Liver (tissue), 9 donors: Measurements from ENCODE around the gene SPRED1. TPM values are rescaled to one million over a fixed set of nuclear protein-coding genes. Genes with fewer than 3 reads are reported as not detected.

Experiments used
- DNase-seq: peaks from one replicate; pipeline ENCODE4 v3.0.0-alpha.2; 2017; ENCODE audit warnings: low spot score
- H3K27ac ChIP-seq, 2 donors: one replicate each; pipeline ENCODE4 v1.7.0; 2013; ENCODE audit warnings: inconsistent platforms in 2 of 2, low read length in 2 of 2, control low read depth in 1 of 2, low read depth in 1 of 2, mild to moderate bottlenecking in 1 of 2
- H3K27me3 ChIP-seq, 4 donors: one replicate each; pipeline versions ENCODE4 v1.6.1 to v1.7.0; 2013; ENCODE audit warnings: low read length in 3 of 4, inconsistent platforms in 1 of 4, mild to moderate bottlenecking in 1 of 4, moderate library complexity in 1 of 4; ENCODE audit not compliant: control insufficient read depth in 4 of 4, insufficient read depth in 4 of 4
- H3K36me3 ChIP-seq, 4 donors: one replicate each; pipeline versions ENCODE4 v1.6.1 to v1.7.0; 2013; ENCODE audit warnings: low read length in 3 of 4, mild to moderate bottlenecking in 3 of 4, low read depth in 1 of 4, moderate library complexity in 1 of 4; ENCODE audit not compliant: control insufficient read depth in 4 of 4, insufficient read depth in 3 of 4
- H3K4me1 ChIP-seq, 4 donors: one replicate each; pipeline versions ENCODE4 v1.6.1 to v1.7.0; 2013; ENCODE audit warnings: low read length in 3 of 4, mild to moderate bottlenecking in 3 of 4, moderate library complexity in 1 of 4; ENCODE audit not compliant: control insufficient read depth in 4 of 4, insufficient read depth in 4 of 4
- H3K4me3 ChIP-seq, 3 donors: one replicate each; pipeline versions ENCODE4 v1.6.1 to v1.7.0; 2013; ENCODE audit warnings: low read length in 3 of 3, control low read depth in 1 of 3, low read depth in 1 of 3, mild to moderate bottlenecking in 1 of 3
- H3K9ac ChIP-seq, 2 donors: one replicate each; pipeline ENCODE4 v1.7.0; 2013; ENCODE audit warnings: low read length in 2 of 2, mild to moderate bottlenecking in 2 of 2, moderate library complexity in 2 of 2, control low read depth in 1 of 2, low read depth in 1 of 2
- H3K9me3 ChIP-seq, 4 donors: one replicate each; pipeline versions ENCODE4 v1.6.1 to v1.7.0; 2013; ENCODE audit warnings: low read length in 3 of 4; ENCODE audit not compliant: control insufficient read depth in 4 of 4
- ATF3 ChIP-seq: IDR thresholded peaks from 2 replicates; pipeline ENCODE4 v1.6.1; 2016; ENCODE audit warnings: antibody characterized with exemption
- EGR1 ChIP-seq, 2 donors: IDR thresholded peaks; 2 replicates each; pipeline ENCODE4 v1.6.1; 2016 to 2018; ENCODE audit warnings: antibody characterized with exemption in 2 of 2, low read depth in 2 of 2
- FOXA1 ChIP-seq: IDR thresholded peaks from 2 replicates; pipeline ENCODE4 v1.6.1; 2016; ENCODE audit warnings: antibody characterized with exemption
- FOXA2 ChIP-seq: IDR thresholded peaks from 2 replicates; pipeline ENCODE4 v1.6.1; 2016; ENCODE audit warnings: antibody characterized with exemption
- GABPA ChIP-seq, 2 donors: IDR thresholded peaks in 1 of 2; conservative IDR thresholded peaks in 1 of 2; 2 replicates each; pipeline ENCODE4 v1.6.1; 2016; ENCODE audit warnings: antibody characterized with exemption in 2 of 2, mild to moderate bottlenecking in 1 of 2, moderate library complexity in 1 of 2
- HNF4A ChIP-seq, 2 donors: conservative IDR thresholded peaks; 2 replicates each; pipeline ENCODE4 v1.6.1; 2016; ENCODE audit warnings: antibody characterized with exemption in 2 of 2, mild to moderate bottlenecking in 2 of 2
- HNF4G ChIP-seq: IDR thresholded peaks from 2 replicates; pipeline ENCODE4 v1.6.1; 2016; ENCODE audit warnings: antibody characterized with exemption
- JUND ChIP-seq, 2 donors: IDR thresholded peaks; 2 replicates each; pipeline ENCODE4 v1.6.1; 2016; ENCODE audit warnings: antibody characterized with exemption in 2 of 2
- NR2F2 ChIP-seq: IDR thresholded peaks from 2 replicates; pipeline ENCODE4 v1.6.1; 2016; ENCODE audit warnings: antibody characterized with exemption
- RAD21 ChIP-seq, 2 donors: IDR thresholded peaks; 2 replicates each; pipeline ENCODE4 v1.6.1; 2016; ENCODE audit warnings: antibody characterized with exemption in 2 of 2, mild to moderate bottlenecking in 2 of 2
- REST ChIP-seq: IDR thresholded peaks from 2 replicates; pipeline ENCODE4 v1.6.1; 2016; ENCODE audit warnings: antibody characterized with exemption, mild to moderate bottlenecking
- RXRA ChIP-seq, 2 donors: IDR thresholded peaks; 2 replicates each; pipeline ENCODE4 v1.6.1; 2017 to 2018; ENCODE audit warnings: antibody characterized with exemption in 2 of 2, mild to moderate bottlenecking in 1 of 2
- TAF1 ChIP-seq: conservative IDR thresholded peaks from 2 replicates; pipeline ENCODE4 v1.6.1; 2016; ENCODE audit warnings: antibody characterized with exemption, mild to moderate bottlenecking
- YY1 ChIP-seq: IDR thresholded peaks from 2 replicates; pipeline ENCODE4 v1.6.1; 2016; ENCODE audit warnings: antibody characterized with exemption, mild to moderate bottlenecking
- WGBS: extraction: QIAGEN DNeasy Blood & Tissue Kit; methylation state at CpG from one replicate; pipeline ENCODE4 v1.1.7; 2013; 5-methylcytosine and 5-hydroxymethylcytosine counted together
- polyA plus RNA-seq, 2 donors: library from polyadenylated mRNA; stranded (reverse) in 1 of 2; unstranded in 1 of 2; fragments of 200-250 nt in 1 of 2; fragments of >200 nt in 1 of 2; fragmentation: Nextera tagmentation in 1 of 2; extraction: Ambion mirVana in 1 of 2; gene quantifications; one replicate each; pipeline versions ENCODE4 v1.2.1 to v1.2.3, GENCODE V29; 2013 to 2015
- total RNA-seq, 2 donors: library from RNA; depleted of rRNA; stranded (reverse); fragments of >200 nt; gene quantifications; one replicate each; pipeline ENCODE4 v1.2.3, GENCODE V29; 2014
- TF ChIP-seq, protein P1 (sequence below): fragments of 150-350 bp; IDR thresholded peaks from 2 replicates; pipeline ENCODE4 v1.5.1; 2017; ENCODE audit warnings: improper control_type of control experiment, low read depth, low read length; ENCODE audit not compliant: missing input control
- TF ChIP-seq, protein P2 (sequence below): IDR thresholded peaks from 2 replicates; pipeline ENCODE4 v1.6.1; 2016; ENCODE audit warnings: antibody characterized with exemption
- donor health status: healthy.
- donor health status: healthy.
- donor health status: healthy.
- donor health status: healthy.
- donor health status: healthy.

The SPRED1 gene
- total and polyA plus RNA-seq, 4 donors = 1.2 to 7.7 (median 4.4) TPM

DNA sequence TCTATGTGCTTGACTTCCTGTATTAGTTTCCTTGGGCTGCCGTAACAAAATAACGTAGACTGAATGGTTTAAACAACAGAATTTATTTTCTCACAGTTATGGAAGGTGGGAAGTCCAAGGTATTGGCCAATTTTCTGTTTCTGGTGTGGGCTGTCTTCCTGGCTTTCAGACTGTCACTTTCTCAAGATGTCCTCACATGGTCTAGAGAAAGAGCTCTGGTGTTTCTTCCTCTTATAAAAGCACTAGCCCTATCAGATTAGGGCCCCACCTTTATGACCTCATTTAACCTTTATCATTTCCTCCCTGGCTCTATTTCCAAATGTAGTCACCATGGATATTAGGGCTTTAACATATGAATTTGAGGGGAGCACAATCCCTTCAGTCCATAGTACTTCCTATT, 54.6 kb downstream of the SPRED1 start:
- H3K4me3 ChIP-seq = no peak overlapping the region
- H3K9me3 ChIP-seq = no peaks in the 10 kb centered on the region
- TF ChIP-seq YY1 (no peak), GABPA (IDR thresholded peaks at IDR 0.05 in 1 of 2, conservative IDR thresholded peaks at IDR 0.05 in 1 of 2) (no peak), FOXA1 (no peak), REST (no peak), HNF4A (conservative IDR thresholded peaks at IDR 0.05) (no peak), TAF1 (no peak), FOXA2 (no peak), RXRA (IDR thresholded peaks at IDR 0.05) (no peak), ATF3 (no peak), EGR1 (IDR thresholded peaks at IDR 0.05; ENCODE audit: low read depth in 2 of 2) (no peak), HNF4G (no peak)
- TF ChIP-seq, protein P1, sequence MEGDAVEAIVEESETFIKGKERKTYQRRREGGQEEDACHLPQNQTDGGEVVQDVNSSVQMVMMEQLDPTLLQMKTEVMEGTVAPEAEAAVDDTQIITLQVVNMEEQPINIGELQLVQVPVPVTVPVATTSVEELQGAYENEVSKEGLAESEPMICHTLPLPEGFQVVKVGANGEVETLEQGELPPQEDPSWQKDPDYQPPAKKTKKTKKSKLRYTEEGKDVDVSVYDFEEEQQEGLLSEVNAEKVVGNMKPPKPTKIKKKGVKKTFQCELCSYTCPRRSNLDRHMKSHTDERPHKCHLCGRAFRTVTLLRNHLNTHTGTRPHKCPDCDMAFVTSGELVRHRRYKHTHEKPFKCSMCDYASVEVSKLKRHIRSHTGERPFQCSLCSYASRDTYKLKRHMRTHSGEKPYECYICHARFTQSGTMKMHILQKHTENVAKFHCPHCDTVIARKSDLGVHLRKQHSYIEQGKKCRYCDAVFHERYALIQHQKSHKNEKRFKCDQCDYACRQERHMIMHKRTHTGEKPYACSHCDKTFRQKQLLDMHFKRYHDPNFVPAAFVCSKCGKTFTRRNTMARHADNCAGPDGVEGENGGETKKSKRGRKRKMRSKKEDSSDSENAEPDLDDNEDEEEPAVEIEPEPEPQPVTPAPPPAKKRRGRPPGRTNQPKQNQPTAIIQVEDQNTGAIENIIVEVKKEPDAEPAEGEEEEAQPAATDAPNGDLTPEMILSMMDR = no peak
- no peak for DNase-seq
- peaks cover 0 to 2% (median 0%) of the 10 kb centered on the region in 4 donors for H3K4me1 ChIP-seq
- no peaks in the 10 kb centered on the region for H3K27me3 ChIP-seq
- no peak overlapping the region for H3K9ac ChIP-seq
- no peak overlapping the region for H3K27ac ChIP-seq
- 87% methylated on average over 2 of the region's 2 CpGs for WGBS
- H3K36me3 ChIP-seq = no peaks in the 10 kb centered on the region

DNA sequence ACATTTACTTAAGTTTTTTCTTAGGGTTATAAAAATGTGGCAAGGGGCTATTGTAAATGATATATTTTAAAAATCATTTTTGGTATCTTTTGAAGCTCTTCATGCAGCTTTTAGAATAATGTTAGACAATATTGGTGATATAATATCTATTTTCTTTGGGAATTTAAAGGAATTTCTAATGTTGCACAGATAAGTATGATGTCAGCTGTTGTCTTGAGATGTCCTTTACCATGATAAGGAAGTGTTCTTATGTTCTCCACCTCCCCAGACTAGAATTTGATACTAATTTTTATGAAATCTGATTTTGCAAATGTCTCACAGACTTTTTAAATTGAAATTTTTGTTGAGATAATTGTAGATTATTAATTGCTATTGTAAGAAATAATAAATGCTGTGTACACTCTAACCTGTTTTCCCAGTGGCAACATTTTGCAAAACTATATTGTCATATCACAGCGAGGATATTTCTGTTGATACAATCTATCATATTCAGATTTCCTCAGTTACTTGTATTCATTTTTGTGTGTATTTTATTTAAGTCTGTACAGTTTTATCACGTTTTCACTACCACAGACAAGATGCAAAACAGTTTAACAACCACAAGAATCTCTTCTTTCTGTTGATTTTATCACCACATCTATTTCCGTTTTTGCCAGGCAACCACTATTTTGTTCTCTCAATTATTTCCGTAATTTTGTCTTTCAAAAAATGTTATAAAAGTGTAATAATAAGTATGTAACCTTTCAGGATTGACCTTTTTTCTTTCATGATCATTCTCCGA, 55.4 kb downstream of the SPRED1 start:
- no peak overlapping the region for H3K9ac ChIP-seq
- H3K27ac ChIP-seq = no peak overlapping the region
- TF ChIP-seq RAD21 (IDR thresholded peaks at IDR 0.05) = no peak
- TF ChIP-seq NR2F2 = no peak
- no peak for TF ChIP-seq FOXA1
- TF ChIP-seq, protein P1 = no peak
- no peak for TF ChIP-seq HNF4G
- TF ChIP-seq HNF4A (conservative IDR thresholded peaks at IDR 0.05) = no peak
- no peak for TF ChIP-seq JUND (IDR thresholded peaks at IDR 0.05)
- TF ChIP-seq REST = no peak
- no peak for TF ChIP-seq ATF3
- TF ChIP-seq, protein P2, sequence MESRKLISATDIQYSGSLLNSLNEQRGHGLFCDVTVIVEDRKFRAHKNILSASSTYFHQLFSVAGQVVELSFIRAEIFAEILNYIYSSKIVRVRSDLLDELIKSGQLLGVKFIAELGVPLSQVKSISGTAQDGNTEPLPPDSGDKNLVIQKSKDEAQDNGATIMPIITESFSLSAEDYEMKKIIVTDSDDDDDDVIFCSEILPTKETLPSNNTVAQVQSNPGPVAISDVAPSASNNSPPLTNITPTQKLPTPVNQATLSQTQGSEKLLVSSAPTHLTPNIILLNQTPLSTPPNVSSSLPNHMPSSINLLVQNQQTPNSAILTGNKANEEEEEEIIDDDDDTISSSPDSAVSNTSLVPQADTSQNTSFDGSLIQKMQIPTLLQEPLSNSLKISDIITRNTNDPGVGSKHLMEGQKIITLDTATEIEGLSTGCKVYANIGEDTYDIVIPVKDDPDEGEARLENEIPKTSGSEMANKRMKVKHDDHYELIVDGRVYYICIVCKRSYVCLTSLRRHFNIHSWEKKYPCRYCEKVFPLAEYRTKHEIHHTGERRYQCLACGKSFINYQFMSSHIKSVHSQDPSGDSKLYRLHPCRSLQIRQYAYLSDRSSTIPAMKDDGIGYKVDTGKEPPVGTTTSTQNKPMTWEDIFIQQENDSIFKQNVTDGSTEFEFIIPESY = no peak
- no peak for TF ChIP-seq FOXA2
- no peak for TF ChIP-seq YY1
- no peak for TF ChIP-seq TAF1
- no peak for TF ChIP-seq RXRA (IDR thresholded peaks at IDR 0.05)
- H3K9me3 ChIP-seq = no peaks in the 10 kb centered on the region
- no peaks in the 10 kb centered on the region for H3K36me3 ChIP-seq
- peaks cover 0 to 2% (median 0%) of the 10 kb centered on the region in 4 donors for H3K4me1 ChIP-seq
- H3K27me3 ChIP-seq = no peaks in the 10 kb centered on the region
- no peak overlapping the region for H3K4me3 ChIP-seq
- DNase-seq = no peak
- 89% methylated on average over 5 of the region's 5 CpGs for WGBS
